Uterus (tissue), 2 donors: Measurements from ENCODE around the gene CKAP2L.

Source experiments
- POLR2A ChIP-seq, 2 donors: fragments of 450-650 bp; IDR thresholded peaks; one replicate each; pipeline ENCODE4 v1.6.1; 2016; ENCODE audit warnings: antibody characterized with exemption in 2 of 2, mild to moderate bottlenecking in 1 of 2, moderate library complexity in 1 of 2
- TF ChIP-seq, protein P1 (sequence below), 4 experiments: fragments of 200-600 bp in 2 of 4; fragments of 450-650 bp in 2 of 4; sonication (generic) in 2 of 4; IDR thresholded peaks; one replicate each; pipeline ENCODE4 v1.5.1; 2016 to 2019; ENCODE audit warnings: antibody characterized with exemption in 4 of 4, mild to moderate bottlenecking in 2 of 4, moderate library complexity in 1 of 4

DNA sequence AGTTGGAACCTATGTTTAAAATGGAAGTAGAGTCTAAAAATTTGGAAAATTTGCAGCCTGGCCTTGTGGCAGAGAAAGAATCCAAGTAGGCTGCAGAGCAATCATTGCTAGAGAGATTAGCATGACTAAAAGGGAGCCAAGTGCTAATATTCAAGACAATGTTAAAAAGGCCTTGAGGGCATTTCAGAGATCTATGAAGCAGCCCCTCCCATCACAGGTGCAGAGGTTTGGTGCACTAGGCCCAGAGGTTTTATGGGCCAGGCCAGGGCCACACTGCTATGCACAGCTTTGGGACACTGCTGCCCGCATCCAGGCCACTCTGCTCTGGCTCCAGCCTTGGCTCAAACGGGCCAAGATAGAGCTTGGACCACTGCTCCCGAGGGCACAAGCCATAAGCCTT, 26.6 kb upstream of the CKAP2L start:
- TF ChIP-seq, protein P1, sequence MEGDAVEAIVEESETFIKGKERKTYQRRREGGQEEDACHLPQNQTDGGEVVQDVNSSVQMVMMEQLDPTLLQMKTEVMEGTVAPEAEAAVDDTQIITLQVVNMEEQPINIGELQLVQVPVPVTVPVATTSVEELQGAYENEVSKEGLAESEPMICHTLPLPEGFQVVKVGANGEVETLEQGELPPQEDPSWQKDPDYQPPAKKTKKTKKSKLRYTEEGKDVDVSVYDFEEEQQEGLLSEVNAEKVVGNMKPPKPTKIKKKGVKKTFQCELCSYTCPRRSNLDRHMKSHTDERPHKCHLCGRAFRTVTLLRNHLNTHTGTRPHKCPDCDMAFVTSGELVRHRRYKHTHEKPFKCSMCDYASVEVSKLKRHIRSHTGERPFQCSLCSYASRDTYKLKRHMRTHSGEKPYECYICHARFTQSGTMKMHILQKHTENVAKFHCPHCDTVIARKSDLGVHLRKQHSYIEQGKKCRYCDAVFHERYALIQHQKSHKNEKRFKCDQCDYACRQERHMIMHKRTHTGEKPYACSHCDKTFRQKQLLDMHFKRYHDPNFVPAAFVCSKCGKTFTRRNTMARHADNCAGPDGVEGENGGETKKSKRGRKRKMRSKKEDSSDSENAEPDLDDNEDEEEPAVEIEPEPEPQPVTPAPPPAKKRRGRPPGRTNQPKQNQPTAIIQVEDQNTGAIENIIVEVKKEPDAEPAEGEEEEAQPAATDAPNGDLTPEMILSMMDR (IDR thresholded peaks at IDR 0.05): no peak
- TF ChIP-seq POLR2A (IDR thresholded peaks at IDR 0.05): no peak
